ENCODE measurements around the gene ANKMY2.
A peak's percentile ranks its signal among the peaks of the same experiment; 100 is the strongest.

Gene ANKMY2

DNA sequence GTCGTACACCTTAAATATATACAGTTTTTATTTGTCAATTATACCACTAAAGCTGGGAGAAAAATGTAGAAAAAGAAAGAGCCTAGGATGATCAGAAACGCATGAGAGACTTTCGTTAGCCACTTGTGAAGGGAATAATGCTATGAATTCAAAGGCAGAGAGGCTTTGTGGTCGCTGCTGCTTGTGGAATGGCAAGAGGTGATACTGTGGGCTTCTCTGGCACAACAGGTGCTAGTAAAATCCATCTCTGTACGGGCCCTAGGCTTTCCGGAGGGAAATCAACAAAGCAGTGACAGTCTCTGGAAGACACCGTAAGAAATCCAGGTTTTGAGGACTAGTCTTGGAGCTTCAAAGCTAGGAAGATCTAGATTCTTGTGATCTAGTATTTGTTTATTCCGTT lies 66.3 kb downstream of the ANKMY2 start:
- no peak for DNase-seq (ENCODE audit: low spot score)

- no peak for DNase-seq (ENCODE audit: low spot score)
Observed at GRCh38 chr7:16571941-16572340, 73.6 kb downstream of the ANKMY2 start.

DNA sequence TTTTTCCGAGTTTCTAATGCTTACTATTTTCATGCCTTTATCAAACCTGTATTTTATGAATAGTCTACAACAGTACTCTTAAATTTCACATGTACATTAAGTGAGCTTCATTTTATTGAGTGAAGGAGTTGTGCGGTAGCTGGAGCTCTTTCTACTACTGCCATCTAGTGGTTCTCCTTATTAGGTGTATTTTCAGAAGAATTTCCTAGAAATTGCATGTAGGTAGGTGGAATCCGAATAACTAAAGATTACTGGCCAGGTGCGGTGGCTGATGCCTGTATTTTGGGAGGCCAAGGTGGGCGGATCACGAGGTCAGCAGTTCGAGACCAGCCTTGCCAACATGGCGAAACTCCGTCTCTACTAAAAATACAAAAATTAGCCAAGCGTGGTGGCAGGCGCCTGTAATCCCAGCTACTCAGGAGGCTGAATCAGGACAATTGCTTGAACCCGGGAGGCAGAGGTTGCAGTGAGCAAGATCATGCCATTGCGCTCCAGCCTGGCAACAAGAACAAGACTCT lies 80.6 kb downstream of the ANKMY2 start:
- DNase-seq (ENCODE audit: low spot score): peak; percentile 60

DNA sequence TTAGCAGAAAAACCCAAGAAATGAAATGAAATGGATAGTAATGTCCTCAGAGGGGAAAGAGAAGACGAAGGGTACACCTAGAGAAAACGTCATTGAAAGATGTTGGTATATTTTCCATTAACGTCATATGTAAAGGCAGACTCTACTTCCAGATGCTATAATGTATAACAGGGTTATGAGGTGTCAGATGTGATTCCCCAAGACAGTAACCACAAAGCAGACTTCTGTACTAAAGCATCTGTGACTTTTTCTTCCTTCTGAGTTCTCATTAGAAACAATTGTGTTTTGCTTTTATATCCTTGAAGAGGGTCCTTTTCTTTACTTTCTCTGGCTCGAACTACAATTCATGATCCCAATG lies 81.6 kb downstream of the ANKMY2 start:
- DNase-seq (ENCODE audit: low spot score): no peak

GRCh38 chr7:16563281-16564022 lies 82.1 kb downstream of the ANKMY2 start:
- no peak for DNase-seq (ENCODE audit: low spot score)

DNA sequence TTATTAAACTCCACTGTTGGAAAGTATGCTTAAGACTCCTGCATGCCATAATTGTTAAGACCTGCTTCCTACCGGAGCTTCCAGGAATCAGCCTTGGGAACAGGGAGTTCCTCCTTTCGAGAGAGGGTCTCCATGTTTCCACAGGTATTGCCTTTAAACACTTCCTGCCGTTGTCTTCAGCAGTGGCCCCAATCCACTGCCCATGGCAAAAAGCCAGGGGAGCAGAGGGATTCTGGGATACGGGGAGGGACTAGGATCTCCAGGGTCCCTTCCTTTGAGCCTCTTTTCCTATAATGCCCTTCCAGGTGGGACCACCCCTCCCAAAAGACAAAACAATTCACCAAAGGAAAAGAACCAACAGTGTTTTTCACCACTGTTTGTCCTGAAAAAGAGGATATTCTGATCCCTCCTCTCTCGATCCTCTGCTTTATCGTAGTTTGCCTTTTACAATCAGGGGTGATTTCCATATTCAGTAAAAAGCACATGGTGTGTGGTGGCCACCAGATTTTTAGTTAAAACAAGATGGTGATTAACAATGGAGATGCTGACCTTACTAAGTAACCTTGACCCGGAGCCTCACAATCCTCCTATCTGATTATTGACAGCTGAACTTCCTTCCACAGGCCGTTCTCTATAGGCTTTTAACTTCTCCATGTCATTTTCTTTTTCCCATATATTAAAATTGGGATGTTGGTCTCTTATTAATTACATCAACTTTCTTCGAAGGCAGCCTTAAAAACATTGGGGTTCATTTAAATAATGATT lies 82.9 kb downstream of the ANKMY2 start:
- DNase-seq (ENCODE audit: low spot score): no peak

DNA sequence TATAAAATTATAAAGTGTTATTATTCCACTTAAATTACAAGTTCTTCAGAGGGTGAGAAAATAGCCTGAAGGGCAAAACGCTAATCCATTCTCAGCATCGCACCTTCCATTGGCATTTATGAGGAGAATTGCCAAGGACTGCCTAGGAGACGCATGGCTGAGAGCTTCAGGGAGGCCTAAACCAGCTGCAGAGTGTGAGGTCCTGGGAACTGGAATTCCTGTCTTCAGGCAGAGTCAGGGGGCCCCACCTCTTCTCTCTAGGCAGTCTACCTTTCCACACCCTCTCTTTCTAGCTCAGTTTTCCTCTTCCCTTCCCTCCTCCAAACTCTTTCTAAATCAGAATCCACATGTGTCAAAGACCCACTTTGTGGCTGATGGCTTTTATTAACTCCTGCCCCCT lies 83.6 kb downstream of the ANKMY2 start:
- no peak for DNase-seq (ENCODE audit: low spot score)

DNA sequence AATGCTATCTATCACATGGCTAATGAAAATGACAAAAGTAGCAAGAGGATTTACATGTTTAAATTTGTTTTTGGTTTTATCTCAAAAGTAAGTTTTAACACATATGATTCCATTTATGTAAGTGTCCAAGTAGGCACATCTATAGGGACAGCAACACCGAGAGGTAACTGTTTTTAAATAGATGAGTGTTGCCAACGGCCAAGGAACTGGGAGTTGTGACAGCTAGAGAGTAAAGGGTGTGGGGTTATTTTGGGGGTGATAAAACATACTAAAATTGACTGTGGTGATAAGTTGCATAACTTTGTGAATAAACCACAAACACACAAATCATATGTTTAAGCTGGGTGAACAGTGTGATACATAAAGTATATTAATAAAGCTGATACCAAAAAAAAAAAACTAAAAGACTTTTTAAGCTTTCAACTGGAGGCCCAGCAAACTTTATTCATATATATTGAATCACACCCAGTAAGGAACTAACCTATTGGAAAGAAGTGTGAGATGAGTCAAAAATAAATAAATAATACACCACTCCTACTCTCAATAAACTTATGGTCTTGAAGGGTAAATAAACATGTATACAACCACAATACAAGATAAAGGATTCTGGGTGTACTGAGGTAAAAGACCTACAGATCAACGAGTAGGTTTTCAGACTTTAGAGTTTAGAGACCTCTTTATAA lies 85.9 kb downstream of the ANKMY2 start:
- no peak for DNase-seq (ENCODE audit: low spot score)

GRCh38 chr7:16558761-16559302 lies 86.7 kb downstream of the ANKMY2 start:
- no peak for DNase-seq (ENCODE audit: low spot score)

DNA sequence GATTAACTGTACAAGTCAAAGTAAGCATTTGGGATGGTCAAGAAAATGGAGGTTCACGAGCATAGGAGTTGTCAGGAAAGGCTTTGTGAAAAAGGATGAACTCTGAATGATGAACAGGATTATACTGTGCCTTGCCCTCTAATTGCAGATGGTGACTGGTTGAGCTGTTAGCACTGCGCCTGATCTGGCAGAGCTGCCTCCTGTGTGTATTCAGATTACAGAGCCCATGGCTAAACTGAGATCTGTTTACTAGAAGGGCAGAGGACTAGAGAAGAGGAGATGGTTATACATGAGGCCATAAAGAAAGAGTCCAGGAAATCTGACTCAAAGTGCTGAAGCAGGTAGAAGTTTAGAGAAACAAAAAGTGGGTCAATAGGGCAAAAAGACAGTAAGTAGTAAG lies 89.2 kb downstream of the ANKMY2 start:
- no peak for DNase-seq (ENCODE audit: low spot score)

GRCh38 chr7:16554518-16555236 lies 90.9 kb downstream of the ANKMY2 start:
- no peak for DNase-seq (ENCODE audit: low spot score)

DNA sequence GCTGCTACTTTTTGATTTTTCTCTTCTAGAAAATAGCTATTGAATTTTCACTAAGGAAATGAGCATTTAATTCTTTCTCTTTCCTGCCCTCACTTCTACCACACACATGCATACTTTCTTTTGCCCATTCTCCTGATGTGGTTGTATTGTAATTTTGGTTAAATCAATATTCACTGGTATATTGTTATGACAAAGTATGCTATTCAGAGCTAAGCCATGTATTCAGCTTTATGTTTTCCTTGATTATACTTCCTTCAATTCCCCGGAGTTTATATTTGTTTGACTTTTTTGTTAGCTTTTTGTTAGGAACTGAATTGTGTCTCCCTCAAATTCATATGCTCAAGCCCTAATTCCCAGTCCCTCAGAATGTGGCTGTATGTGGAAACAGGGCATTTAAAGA lies 94.9 kb downstream of the ANKMY2 start:
- no peak for DNase-seq (ENCODE audit: low spot score)

All from AG20443 (cell line).